GM19239 (cell line): ENCODE results near the gene NEURL1B.

Source experiments
- DNase-seq: peaks from one replicate; pipeline ENCODE4 v3.0.0; 2011; ENCODE audit warnings: low spot score; ENCODE audit not compliant: insufficient read length
- FAIRE-seq: peaks from 2 replicates; lab custom pipeline; 2011; peaks lifted over from hg19 to GRCh38; lab: Jason Lieb, UNC

NEURL1B gene

DNA sequence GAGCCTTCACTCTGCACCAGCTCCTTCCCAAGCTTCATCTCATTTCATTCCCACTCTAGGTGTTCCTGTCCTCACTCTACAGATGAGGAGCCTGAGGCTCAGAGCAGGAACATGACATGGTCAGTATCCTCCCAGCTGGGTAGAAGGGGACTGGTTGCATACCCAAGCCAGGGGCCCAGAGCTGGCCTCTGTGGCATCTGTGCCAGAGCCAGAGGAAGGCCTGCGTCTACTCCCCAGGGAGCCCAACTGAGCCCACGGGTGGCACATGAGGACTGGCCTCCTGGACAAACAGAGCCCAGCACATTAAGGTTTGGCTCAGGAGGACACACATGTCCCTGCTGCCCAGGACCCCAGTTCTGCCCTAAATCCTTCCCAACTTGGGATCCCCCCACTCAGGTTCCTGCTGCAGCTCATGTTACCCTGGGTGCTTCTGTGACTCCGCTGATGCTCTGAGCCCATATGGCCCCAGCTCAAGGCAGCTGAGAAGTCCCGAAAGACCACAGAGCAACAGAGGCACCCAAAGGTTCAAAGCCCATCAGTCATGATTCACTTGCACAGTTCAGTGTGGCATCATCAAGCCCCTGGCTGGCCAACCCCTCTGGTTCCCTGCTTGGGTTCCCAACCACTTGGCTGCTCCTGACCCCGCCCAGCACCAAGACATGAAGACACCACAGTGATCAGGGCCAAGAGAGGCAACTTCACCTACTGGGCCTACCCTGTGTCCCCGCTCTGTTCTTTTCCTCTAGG is 8.5 kb upstream of the NEURL1B start:
- FAIRE-seq, result no peak

DNA sequence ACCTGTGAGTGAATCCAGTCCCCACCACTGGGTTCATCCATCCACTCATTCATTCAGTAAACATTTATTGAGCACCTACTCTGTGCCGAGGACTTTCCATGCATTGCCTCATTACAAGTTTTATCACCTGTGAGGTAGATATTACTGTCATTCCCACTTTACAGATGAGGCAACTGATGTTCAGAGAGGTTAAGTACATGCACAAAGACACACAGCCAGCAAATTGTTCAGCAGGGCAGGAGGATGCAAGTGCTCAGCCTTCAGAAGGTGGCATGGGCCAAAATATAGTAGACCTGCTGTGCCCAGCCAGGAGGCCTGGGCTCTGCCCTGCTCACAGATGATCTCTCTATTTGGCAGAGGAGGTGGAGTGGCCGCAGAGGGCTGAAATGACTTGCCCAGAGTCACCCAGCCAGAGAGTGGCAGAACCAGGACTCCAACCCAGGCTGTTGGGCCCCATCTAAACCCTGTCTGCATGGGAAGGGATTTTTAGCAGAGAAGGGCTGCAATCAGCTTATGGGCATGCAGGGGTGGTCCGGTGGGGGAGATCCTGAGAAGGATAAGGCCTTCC is 7.6 kb upstream of the NEURL1B start:
- no peak for DNase-seq
- FAIRE-seq, result no peak

More for the DNA sequence above, 8.5 kb upstream of the NEURL1B start:
- DNase-seq, result no peak

DNA sequence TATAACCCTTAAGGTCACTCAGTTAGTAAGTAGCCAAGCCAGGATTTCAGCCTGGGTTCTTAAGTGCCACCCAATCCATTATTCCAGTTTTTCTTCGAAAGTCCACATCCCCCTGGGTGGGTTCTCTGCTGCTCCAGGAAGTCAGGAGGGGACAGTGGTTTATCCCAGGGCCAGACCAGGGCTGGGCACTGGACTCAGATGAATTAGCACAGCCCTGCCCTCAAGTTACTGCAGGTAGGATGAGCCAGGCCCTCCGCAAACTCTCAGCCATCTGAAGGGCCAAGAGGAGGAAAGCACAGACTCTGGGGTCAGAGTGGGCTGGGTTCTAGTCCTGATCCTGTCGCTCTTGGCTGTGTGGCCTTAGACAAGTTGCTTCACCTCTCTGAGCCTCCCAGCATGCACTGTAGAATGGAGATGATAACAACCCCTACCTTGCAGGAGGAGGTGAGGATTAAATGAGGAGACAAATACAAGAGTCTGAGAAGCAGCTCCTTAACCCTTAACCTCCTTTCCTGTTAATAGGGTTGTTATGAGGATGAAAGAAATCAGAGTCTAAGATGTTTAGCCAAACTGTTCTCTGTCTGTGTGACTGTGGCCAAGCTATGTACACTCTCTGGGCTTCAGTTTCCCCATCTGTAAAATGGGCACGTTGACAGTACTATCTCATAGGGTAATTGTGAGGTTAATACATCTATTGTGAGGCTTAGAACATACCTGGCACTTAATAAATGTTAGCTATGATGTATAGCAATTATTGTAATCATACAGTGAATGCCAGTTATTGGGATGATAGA is 6.8 kb upstream of the NEURL1B start:
- DNase-seq (no peak), FAIRE-seq (no peak)

DNA sequence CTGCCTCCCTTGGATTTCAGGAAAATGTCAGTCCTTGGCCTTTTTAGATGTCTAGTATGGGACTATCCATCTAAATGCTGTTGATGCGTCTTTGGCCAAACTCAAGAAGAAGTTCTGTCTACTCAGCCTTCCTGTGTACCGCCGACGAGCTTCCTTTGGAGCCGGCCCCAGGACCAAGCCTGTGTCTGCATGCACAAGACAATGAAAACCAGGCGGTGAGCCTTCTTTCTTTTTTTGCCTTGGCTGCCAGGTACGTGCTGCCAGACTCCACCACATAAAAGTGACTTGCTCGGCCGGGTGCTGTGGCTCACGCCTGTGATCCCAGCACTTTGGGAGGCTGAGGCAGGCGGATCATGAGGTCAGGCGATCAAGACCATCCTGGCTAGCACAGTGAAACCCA is 6.0 kb upstream of the NEURL1B start:
- FAIRE-seq, result no peak
- no peak for DNase-seq

DNA sequence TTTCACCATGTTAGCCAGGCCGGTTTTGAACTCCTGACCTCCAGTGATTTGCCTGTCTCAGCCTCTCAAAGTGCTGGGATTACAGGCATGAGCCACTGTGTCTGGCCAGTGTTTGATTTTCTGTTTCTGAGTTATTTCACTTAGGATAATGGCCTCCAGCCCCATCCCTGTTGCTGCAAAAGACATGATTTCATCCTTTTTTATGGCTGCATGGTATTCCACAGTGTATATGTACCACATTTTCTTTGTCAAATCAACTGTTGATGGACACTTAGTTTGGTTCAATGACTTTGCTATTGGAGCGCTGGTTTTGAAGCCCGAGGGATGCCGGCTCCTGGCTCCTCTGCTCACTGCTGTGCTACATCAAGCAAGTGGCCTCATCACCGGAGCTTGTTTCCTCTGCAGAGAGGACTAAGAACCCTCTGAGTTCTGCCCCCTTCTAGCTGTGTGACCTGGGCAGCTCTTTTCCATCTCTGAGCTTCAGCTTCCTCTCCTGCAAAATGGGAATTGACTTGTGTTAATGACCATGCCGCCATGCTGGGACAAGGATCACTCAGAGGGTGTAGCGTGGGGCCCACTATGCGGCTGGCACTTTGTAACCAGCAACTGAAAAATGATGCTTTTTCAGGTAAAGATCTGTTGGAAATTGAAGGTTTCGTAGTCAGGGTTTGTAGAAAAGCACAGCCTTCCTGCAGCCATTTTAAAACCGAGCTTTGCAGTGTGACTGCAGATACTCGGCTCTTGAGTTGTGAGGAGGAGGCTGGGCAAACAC is 4.6 kb upstream of the NEURL1B start:
- FAIRE-seq (no peak), DNase-seq (no peak)

DNA sequence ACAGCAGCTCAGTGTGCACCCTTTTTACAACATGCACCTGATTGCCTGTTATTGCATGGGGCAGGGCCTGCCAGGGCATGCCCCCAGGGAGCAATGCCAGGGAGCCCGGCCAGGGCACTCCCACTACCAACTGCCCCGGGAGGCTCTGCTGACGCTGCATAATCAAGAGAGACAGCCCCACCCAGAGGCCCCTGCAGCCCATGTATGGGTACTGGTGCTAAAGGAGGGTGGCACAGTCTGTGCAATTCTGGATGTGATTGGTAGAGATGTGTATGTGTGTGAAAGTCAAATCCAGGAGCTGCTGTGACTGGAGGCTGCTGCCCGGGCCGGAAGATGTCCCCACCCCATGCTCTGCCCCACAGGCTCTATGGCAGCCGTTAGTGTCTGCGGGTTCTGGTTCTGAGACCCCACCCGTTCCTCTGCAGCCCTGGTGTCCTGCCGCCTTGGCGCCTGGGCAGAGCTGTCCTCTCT is 3.9 kb upstream of the NEURL1B start:
- FAIRE-seq (no peak), DNase-seq (no peak)

DNA sequence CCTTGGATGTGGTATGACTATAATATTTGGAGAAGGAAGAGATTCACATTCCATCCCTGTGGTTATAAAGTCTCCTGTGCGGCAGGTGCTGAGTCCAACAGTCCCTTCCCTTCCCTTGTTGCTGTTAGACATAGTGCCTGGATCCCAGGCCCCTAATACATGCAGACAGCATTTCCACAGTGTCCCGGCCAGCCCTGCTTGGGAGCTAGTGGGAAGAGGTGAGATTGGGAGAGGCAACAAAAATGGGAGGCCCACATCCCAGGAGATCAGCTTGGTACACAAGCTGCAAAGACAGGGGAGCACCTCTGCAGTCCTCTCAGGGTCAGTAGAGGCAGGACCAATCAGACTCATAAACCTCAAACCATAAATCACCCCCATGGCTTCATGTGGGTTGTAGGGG is 3.3 kb upstream of the NEURL1B start:
- FAIRE-seq, result no peak

DNA sequence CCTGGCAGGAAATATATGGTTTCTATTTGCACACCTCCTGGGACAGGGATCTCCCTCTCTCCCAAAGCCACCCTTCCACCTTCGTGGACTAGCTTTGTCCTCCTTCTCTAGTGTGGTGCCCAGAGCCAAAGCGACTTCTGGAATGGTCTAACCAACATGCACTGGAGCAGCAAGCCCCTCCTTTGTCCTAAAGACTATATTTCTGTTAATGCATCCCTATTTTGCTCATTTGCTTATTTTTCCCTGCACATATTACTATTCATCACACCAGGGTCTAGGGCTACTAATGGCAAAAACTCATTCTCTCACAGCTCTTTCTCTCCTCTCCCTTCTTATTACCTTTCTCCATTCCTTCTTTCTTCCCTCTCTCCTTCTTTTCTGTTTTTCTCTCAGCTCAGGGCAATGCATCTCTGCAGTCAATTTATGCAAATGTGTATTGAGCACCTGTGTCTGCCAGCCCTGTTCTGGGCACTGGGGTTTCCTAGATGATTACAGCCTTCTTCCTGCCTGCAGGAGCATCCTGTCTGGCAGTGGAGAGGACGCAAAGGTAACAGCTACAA is 2.8 kb upstream of the NEURL1B start:
- no peak for DNase-seq
- no peak for FAIRE-seq

More for the DNA sequence above, 3.3 kb upstream of the NEURL1B start:
- DNase-seq, result no peak

DNA sequence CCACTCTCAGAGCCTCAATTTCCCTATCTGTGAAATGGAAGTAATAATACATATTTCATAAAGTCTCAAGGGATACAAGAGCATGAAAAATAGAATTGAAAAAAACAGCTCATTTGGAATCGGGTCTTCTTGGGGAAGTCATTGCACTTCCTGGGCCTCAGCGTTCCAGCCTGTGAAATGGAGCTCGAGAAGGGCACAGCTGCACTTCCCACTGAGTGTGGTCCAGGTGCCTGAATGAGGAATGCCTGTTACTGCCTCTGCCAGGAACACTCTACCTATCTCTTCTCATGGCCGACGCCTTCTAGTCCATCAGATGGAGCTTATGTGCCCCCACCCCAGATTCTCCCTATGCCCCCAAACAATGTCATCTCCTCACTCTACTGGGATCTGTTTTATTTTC is 924 bp upstream of the NEURL1B start:
- FAIRE-seq (no peak), DNase-seq (no peak)

DNA sequence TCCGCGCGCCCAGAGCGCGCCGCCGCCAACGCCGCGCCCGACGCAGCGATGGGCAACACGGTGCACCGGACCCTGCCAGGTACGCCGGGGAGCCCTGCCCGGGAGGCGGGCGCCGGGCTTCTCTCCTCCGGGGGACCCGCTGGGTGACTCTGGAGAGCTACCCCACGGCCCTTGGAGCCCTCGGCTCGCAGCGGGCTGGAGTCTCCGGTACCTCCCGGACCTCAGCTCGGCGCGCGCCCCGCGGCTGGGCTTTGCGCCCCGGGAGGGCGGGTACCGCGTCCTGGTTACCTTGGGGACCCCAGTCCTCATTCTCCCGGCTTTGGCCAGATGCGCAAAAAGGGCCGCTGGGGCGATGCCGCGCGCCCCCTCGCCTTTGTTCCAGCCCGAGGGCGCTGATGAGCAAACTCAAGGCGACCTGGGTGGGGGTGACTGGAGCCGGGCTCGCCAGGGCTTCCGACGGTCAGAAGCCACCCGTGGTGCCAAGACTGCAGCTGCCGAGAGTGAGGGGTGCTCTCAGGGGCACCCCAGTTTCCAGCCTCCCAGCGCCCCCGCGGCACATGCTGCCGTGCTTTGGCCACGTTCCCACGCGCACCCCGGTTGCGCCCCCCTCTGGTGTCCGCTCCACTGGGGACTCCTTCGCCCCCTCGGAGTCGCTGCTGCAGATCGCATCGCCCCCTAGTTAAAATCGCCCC is 442 bp downstream of the NEURL1B start:
- DNase-seq (no peak), FAIRE-seq (no peak)

DNA sequence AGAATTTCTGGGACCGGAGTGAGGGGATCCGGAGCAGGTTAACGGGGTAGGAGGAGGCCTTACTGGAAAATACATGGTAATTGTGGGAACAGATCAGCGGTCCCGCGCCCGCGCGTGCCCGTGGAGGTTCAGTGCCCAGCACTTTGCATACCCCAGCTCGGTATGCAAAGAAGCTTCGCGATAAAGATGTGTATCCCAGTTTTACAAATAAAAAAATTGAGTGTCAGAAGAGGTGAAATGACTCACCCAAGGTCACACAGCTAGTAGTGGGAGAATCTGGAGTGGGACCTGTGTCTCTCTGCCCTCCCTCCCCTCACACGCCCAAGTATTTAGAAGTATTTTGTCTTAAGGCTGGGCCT is 967 bp downstream of the NEURL1B start:
- FAIRE-seq (no peak), DNase-seq (no peak)

DNA sequence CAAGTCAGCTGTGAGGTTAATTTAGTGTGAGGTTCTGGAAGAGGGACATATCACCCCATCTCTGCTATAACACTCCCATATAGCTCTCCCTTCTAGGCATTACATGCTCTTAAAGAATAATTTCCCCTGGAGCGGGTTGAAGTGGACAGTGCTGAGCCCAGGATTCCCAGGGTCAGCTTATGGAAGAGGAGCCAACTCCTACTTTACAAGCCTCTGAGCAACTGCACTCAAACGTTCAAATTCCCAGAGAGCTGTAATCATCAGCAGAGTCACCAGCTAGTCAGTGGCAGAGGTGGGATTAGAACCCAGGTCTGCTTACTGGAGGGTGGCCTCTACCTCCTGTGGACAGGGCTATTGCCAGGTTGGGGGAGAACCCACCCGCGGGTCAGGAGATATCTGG is 1.4 kb downstream of the NEURL1B start:
- no peak for DNase-seq
- no peak for FAIRE-seq

DNA sequence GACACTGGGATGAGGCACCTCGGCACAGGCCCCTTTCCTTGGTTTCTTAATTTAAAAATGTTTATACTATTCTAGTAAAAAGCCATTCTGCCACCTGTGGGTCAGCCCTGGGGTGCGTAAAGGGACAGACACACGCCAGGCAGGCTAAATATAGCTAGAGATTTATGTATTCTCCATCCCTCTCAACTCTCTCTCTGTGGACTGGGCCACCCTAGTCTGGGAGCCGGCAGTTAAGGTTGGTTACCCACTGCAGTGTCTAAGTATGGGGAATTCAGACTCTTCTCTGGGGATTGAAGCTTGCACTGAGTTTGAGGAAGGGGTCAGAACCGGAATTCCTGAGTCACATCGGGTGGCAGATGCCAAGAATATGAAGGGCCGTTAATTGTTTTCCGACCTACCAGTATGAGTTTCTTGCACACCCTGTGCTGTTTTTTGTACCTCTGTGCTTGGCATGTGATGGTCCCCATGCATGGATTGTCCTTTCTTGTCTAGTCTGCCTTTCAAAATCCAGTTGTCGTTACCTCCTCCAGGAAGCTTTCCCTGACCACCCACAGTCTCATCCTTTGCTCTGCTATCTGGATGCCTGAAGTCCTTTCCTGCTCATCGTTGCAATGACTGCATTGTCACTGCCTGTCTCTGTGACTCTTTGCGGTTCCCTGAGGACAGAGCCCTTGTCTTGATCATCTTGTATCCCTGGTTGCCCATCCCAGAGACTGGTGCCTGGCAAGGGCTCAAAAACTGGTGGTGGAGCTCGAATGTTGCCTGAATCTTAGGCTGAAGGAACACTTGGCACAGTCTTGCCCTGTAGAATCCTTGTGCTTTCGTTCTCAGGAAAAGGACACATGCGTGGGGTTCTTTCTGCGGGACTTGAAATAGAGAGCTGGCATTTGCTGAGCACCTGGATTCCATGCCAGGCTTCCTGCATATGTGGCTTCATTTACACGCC is 2.1 kb downstream of the NEURL1B start:
- no peak for DNase-seq
- FAIRE-seq, result no peak

DNA sequence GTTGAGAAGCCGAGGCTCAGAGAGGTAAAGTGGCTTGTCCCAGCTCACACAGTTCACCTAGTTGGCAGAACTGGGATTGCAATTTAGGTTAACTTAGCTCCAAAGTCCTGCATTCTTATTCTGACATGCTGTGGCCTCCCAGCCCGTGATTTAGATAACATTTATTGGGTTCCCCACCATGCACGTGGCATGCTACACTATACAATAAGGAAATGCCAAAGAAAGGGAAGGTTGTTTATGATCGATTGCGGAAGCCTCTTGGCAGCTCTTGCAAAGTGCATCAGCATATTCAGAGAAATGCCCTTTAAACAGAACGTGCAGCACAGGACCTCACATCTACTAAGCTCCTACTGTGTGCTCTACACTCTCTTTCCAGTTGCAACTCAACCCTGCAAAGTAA is 3.2 kb downstream of the NEURL1B start:
- no peak for FAIRE-seq
- DNase-seq, result no peak

DNA sequence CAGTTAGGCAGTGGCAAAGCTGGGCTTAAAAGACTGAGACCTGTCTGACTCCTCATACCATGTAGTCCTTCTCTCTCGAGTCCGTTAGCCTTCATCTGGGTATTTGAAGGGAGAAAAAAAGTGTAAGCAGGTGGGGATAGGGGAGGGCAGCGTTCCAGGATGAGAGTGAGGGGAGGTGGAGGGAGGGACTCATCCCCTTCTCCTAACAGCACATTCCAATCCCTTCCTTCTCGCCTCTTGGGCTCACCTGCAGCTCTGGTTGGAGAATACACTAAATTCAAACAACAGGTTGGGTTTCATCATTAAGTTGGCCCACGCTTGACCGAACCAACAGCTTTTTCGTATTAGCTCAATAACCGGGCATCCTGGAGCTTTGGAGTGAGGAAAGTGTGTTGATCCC is 3.6 kb downstream of the NEURL1B start:
- DNase-seq (no peak), FAIRE-seq (no peak)

DNA sequence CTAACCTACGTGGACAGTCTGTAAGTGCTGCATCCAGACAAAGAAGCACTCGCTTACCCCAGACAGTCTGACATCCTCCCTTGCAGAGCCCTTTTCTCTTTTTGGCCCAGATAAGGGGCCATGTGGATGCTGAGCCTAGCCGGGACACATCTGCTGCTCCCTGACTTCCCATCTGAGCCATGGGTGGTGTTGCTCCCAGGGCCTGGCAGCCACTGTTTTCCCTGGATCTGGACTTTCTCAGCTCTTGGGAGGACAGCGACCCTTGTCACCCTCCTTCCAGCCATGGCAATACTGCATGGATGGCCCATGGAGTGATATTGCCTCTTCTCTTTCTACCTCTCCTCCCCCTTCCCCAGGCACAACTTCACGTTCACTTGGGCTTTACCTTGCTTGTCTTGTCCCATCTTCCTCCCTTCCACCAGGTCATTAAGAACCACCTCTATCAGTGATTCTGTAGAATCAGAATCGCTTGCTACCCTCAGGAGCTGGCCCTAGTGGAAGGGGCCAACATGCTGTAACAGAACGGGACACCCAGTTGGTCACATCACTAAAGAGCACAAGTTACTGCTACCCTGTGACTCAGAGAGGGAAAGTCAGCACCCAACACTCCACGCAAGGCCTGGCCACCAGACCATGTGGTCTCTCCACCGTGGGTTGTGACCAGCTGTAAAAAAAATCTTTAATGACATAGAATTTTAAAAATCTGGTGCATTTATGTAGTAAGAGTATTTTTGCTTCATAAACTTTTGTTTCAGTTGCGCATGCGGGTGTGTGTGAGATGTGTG is 4.4 kb downstream of the NEURL1B start:
- no peak for DNase-seq
- FAIRE-seq, result no peak

DNA sequence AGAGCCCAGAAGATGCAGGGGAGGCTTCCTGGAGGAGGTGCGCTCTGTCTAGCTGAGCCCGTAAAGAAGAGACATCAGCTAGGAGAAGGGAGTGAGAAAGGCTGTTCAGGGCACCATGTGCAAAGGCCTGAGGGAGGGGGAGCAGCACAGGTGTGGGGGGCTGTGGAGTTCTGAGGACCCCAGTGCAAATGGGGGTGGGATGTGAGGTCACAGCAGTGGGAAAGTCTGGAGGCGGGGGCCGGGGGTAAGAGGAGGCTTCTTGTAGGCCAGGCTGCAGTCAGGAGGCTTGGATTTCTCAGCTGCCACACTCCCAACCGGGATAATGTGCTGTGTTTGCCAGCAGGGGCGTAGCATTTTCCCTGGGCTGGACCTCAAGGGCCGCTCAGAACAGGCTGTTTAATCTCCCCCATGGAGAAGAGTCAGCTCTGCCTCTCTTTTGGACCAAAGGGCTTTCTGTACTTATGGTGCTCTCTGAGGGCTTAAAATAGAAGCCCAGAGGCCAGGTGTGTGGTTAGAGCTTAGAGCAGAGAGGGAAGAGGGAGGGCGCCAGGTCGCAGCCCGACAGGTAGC is 5.7 kb downstream of the NEURL1B start:
- no peak for DNase-seq
- FAIRE-seq, result no peak
